Esophagus squamous epithelium (tissue), 4 donors: ENCODE measurements around the gene ZSWIM4.

Experiments used
- POLR2A ChIP-seq, 4 donors: fragments of 450-650 bp; IDR thresholded peaks; one replicate each; pipeline ENCODE4 v1.6.1; 2017; ENCODE audit warnings: antibody characterized with exemption in 4 of 4, mild to moderate bottlenecking in 4 of 4, moderate library complexity in 3 of 4
- TF ChIP-seq, protein P1 (sequence below), 6 experiments: fragments of 450-650 bp in 4 of 6; fragments of 200-600 bp in 2 of 6; sonication (generic) in 2 of 6; IDR thresholded peaks; one replicate each; pipeline ENCODE4 v1.5.1; 2016 to 2019; ENCODE audit warnings: antibody characterized with exemption in 6 of 6, mild to moderate bottlenecking in 4 of 6, moderate library complexity in 4 of 6

DNA sequence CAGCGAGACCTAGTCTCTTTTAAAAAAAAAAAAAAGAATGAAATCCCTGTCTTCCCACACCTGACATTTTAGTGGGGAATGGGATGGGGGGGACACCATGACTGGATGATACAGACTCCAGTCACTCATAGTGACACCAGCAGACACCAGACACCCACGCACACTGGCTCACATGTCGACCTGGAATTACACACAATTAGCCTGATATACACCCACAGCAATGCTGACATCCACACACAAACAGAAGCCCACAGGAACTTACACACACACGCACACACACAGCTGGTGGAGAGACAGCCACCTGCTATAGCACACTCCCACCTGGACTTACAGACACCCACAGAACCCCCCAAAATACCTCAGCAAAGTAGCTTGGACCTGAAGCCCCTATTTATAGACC, 73.4 kb downstream of the ZSWIM4 start:
- TF ChIP-seq, protein P1, sequence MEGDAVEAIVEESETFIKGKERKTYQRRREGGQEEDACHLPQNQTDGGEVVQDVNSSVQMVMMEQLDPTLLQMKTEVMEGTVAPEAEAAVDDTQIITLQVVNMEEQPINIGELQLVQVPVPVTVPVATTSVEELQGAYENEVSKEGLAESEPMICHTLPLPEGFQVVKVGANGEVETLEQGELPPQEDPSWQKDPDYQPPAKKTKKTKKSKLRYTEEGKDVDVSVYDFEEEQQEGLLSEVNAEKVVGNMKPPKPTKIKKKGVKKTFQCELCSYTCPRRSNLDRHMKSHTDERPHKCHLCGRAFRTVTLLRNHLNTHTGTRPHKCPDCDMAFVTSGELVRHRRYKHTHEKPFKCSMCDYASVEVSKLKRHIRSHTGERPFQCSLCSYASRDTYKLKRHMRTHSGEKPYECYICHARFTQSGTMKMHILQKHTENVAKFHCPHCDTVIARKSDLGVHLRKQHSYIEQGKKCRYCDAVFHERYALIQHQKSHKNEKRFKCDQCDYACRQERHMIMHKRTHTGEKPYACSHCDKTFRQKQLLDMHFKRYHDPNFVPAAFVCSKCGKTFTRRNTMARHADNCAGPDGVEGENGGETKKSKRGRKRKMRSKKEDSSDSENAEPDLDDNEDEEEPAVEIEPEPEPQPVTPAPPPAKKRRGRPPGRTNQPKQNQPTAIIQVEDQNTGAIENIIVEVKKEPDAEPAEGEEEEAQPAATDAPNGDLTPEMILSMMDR (IDR thresholded peaks at IDR 0.05) = no peak
- no peak for TF ChIP-seq POLR2A (IDR thresholded peaks at IDR 0.05)
